PC-3 (cell line): ENCODE data around the gene ZNF765. TPM values are rescaled to one million over a fixed set of nuclear protein-coding genes. Genes with fewer than 3 reads are reported as not detected.
A peak's percentile ranks its signal among the peaks of the same experiment; 100 is the strongest.

ENCODE experiments used
- ATAC-seq: fragments of 200-7000 bp; cut with Tn5 transposase; 2 replicates; pipeline ENCODE4 v1.9.1; 2020; ENCODE audit warnings: mild to moderate bottlenecking, moderate library complexity
- BruUV-seq: library from RNA; stranded (reverse); fragments of 400-500 nt; replicated peaks from 2 replicates; lab custom pipeline; 2021; lab: Mats Ljungman, UMichigan
- CTCF ChIA-PET: fragments of 300-600 bp; sonication (Branson Sonifier 250); formaldehyde crosslinking; loops from one replicate; lab custom pipeline; 2022; ENCODE audit warnings: antibody characterized with exemption; lab: Charles Lee
- POLR2A ChIA-PET: fragments of 300-600 bp; sonication (Branson Sonifier 250); formaldehyde crosslinking; loops from one replicate; lab custom pipeline; 2022; ENCODE audit warnings: antibody characterized with exemption; ENCODE audit not compliant: unreplicated experiment; lab: Charles Lee
- DNase-seq: peaks from one replicate; pipeline ENCODE4 v3.0.0-alpha.2; 2015
- H2AFZ ChIP-seq: fragments of 300-600 bp; sonication (generic); 2 replicates; pipeline ENCODE4 v1.6.0; 2016; ENCODE audit warnings: antibody characterized with exemption, low read length
- H3F3A ChIP-seq: fragments of 300-600 bp; sonication (generic); one replicate; pipeline ENCODE4 v1.6.0; 2017; ENCODE audit warnings: antibody characterized with exemption, low read length, control low read depth, mild to moderate bottlenecking; ENCODE audit not compliant: unreplicated experiment
- H3K27ac ChIP-seq: fragments of 300-600 bp; sonication (generic); 2 replicates; pipeline ENCODE4 v1.5.1; 2016; ENCODE audit warnings: mild to moderate bottlenecking, low read length
- H3K27me3 ChIP-seq: fragments of 300-600 bp; sonication (generic); 2 replicates; pipeline ENCODE4 v1.6.1; 2016; ENCODE audit warnings: low read length, mixed read lengths
- H3K36me3 ChIP-seq: fragments of 300-600 bp; sonication (generic); 2 replicates; pipeline ENCODE4 v1.6.1; 2016; ENCODE audit warnings: low read depth, mixed run types, low read length, mixed read lengths
- H3K4me1 ChIP-seq: fragments of 300-600 bp; sonication (generic); 2 replicates; pipeline ENCODE4 v1.5.1; 2016; ENCODE audit warnings: low read length; ENCODE audit not compliant: insufficient read depth
- H3K4me2 ChIP-seq: fragments of 300-600 bp; sonication (generic); 2 replicates; pipeline ENCODE4 v1.6.0; 2016; ENCODE audit warnings: low read length
- H3K4me3 ChIP-seq: fragments of 300-600 bp; sonication (generic); 2 replicates; pipeline ENCODE4 v1.5.1; 2016; ENCODE audit warnings: mild to moderate bottlenecking, low read length, mixed read lengths
- H3K79me2 ChIP-seq: fragments of 300-600 bp; sonication (generic); 2 replicates; pipeline ENCODE4 v1.6.1; 2017; ENCODE audit warnings: low read length, mixed read lengths
- H3K9ac ChIP-seq: fragments of 300-600 bp; sonication (generic); 2 replicates; pipeline ENCODE4 v1.6.0; 2016; ENCODE audit warnings: mild to moderate bottlenecking, low read length
- H3K9me2 ChIP-seq: fragments of 300-600 bp; sonication (generic); replicated peaks from 2 replicates; pipeline ENCODE4 v1.6.1; 2016; ENCODE audit warnings: mixed run types, low read length, mixed read lengths
- H3K9me3 ChIP-seq: fragments of 300-600 bp; sonication (generic); 2 replicates; pipeline ENCODE4 v1.6.1; 2016; ENCODE audit warnings: low read length, mixed read lengths
- H4K20me1 ChIP-seq: fragments of 300-600 bp; sonication (generic); 2 replicates; pipeline ENCODE4 v1.6.1; 2016; ENCODE audit warnings: low read length, mixed read lengths
- EZH2 ChIP-seq: fragments of 300-600 bp; sonication (generic); IDR thresholded peaks from one replicate; pipeline ENCODE4 v1.6.1; 2017; ENCODE audit warnings: antibody characterized with exemption, mild to moderate bottlenecking, low read length; ENCODE audit not compliant: unreplicated experiment
- EZH2phosphoT487 ChIP-seq: fragments of 300-600 bp; sonication (generic); IDR thresholded peaks from 2 replicates; pipeline ENCODE4 v1.6.1; 2018; ENCODE audit warnings: mild to moderate bottlenecking, antibody characterized with exemption, low read length, borderline replicate concordance
- intact Hi-C: fragments of 100-400 bp; cut with micrococcal nuclease; formaldehyde crosslinking; loops from 2 replicates; pipeline ENCODE4 v1.9.0; 2023
- total RNA-seq: library from RNA; depleted of rRNA; stranded (reverse); fragments of >200 nt; gene quantifications from 2 replicates; pipeline ENCODE4 v1.2.3, GENCODE V29; 2014
- TF ChIP-seq, protein P1 (sequence below): fragments of 300-600 bp; sonication (generic); conservative IDR thresholded peaks from 2 replicates; pipeline ENCODE4 v1.5.1; 2017; ENCODE audit warnings: antibody characterized with exemption, low read depth, mild to moderate bottlenecking, low read length

ZNF765 gene
- total RNA-seq, 1 experiment from 2014 or later, result 11.4 TPM

DNA sequence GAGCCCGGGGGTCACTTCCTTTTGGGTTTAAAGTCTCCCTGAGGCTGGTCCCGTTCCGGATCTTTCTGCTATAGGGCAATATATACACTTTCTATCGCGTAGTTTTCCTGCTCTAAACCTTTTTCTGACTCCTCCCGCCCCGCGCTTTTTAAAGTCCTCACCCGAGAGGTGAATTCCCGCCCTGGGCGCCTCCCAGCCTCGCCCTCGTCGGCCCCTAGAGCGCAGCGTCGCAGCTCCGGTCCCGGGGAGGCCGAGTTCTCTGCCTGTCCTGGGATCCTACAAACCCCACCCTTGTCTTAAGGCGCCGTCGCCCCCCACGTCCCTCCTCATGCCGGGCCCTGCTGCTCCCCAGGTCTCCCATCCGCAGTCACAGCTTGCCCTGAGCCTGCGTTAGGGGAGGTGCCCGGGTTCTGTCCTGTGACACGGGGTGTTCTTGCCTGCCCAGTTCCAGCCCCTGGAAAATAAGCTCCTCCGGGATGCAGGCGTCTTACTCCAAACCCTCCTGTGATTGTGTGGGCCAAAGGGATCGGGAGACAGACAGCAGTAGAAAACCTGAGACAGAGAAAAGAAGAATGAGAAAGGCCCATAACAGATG, 29.0 kb upstream of the ZNF765 start:
- Histone ChIP-seq H3F3A (no peaks in the 10 kb centered on the region), H3K27me3 (no peaks in the 10 kb centered on the region), H3K9ac (peak overlapping the region; percentile 84), H2AFZ (peak overlapping the region; percentile 94), H3K9me3 (0 out of 2 replicates have a peak, but pooled peaks cover 6% of the 10 kb centered on the region), H3K79me2 (peaks cover 7% of the 10 kb centered on the region; the same call in 1 of the 2 replicates), H3K4me1 (no peaks in the 10 kb centered on the region), H3K36me3 (peaks cover 10% of the 10 kb centered on the region), H3K9me2 (no peaks in the 10 kb centered on the region), H4K20me1 (no peaks in the 10 kb centered on the region), H3K27ac (peak overlapping the region; percentile 58), H3K4me2 (peak overlapping the region; percentile 88), H3K4me3 (peak overlapping the region; percentile 78)
- ATAC-seq, result peak; percentile 58
- ChIA-PET CTCF (interaction anchor here (1.2 kb wide), 1 partner anchor 29 kb away, joined by 3 read pairs; the partner anchor contains the start of gene ZNF765), POLR2A (no interaction called here)
- TF ChIP-seq EZH2 (no peak), EZH2phosphoT487 (no peak)
- TF ChIP-seq, protein P1, sequence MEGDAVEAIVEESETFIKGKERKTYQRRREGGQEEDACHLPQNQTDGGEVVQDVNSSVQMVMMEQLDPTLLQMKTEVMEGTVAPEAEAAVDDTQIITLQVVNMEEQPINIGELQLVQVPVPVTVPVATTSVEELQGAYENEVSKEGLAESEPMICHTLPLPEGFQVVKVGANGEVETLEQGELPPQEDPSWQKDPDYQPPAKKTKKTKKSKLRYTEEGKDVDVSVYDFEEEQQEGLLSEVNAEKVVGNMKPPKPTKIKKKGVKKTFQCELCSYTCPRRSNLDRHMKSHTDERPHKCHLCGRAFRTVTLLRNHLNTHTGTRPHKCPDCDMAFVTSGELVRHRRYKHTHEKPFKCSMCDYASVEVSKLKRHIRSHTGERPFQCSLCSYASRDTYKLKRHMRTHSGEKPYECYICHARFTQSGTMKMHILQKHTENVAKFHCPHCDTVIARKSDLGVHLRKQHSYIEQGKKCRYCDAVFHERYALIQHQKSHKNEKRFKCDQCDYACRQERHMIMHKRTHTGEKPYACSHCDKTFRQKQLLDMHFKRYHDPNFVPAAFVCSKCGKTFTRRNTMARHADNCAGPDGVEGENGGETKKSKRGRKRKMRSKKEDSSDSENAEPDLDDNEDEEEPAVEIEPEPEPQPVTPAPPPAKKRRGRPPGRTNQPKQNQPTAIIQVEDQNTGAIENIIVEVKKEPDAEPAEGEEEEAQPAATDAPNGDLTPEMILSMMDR, result no peak
- intact Hi-C loops, result loop anchor here (1.0 to 5.0 kb wide), 4 partner anchors 29 to 381 kb away; partner anchors contain the start of genes ZNF761 and ZNF765
- BruUV-seq, result TSS peak; percentile 81
- DNase-seq, result peak; percentile 50

DNA sequence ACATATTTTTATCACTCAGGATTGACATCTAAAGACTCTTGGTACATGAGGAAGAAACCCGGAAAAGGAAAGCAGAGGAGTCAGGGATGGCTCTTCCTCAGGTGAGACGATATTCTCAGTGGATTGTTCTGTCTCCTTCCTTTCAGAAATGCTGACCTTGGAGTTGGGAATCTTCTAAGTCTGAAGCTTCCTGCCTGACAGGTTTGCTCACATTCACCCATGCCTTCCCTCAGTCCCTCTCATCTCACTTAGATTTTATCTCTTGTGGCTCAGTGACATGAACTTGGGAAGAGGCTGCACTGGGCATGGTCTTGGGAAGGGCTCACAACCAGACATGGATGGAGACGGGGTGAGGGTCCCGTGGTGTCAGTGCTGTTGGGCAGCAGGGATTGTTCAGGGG, 22.8 kb upstream of the ZNF765 start:
- no peak overlapping the region for H3K4me3 ChIP-seq
- no peak overlapping the region for H2AFZ ChIP-seq
- no peak overlapping the region for H3K9ac ChIP-seq
- no peaks in the 10 kb centered on the region for H3K9me2 ChIP-seq
- peaks cover 62% of the 10 kb centered on the region for H3K36me3 ChIP-seq
- H3K27me3 ChIP-seq, result no peaks in the 10 kb centered on the region
- peaks cover 2% of the 10 kb centered on the region; the same call in 1 of the 2 replicates for H3K79me2 ChIP-seq
- H3F3A ChIP-seq, result no peaks in the 10 kb centered on the region
- ChIA-PET CTCF (no interaction called here), POLR2A (no interaction called here)
- no peak overlapping the region for H3K27ac ChIP-seq
- intact Hi-C loops, result no loop called here
- H3K9me3 ChIP-seq, result peaks cover 12% of the 10 kb centered on the region
- ATAC-seq, result no peak
- BruUV-seq, result no TSS peak
- no peak overlapping the region for H3K4me2 ChIP-seq
- H4K20me1 ChIP-seq, result no peaks in the 10 kb centered on the region
- TF ChIP-seq EZH2phosphoT487, result no peak
- TF ChIP-seq EZH2, result no peak
- TF ChIP-seq, protein P1, result no peak
- no peaks in the 10 kb centered on the region for H3K4me1 ChIP-seq
- DNase-seq, result no peak

DNA sequence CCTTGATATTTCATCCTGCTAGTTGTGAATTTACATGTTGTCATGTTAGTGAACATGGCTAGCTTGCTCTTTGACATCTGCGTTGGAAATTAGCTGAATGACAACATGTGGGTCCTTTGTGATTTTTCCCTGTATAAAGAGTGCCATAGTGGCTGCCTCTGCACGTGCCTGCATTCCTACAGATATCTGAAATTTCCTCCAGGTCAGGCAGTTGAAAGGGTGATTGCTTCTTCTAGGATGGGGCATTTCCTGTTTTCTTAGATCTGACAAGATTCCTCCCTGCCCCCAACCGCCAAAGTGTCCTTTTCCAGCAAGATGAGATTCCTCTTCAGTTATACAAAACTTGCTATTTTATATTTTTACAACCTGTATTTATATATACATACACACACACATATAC, 20.7 kb upstream of the ZNF765 start:
- Histone ChIP-seq H2AFZ (no peak overlapping the region), H3K4me2 (no peak overlapping the region), H3K9me3 (peaks cover 20% of the 10 kb centered on the region), H3K27me3 (no peaks in the 10 kb centered on the region), H3K9me2 (no peaks in the 10 kb centered on the region), H3K9ac (no peak overlapping the region), H3K27ac (no peak overlapping the region), H3K4me3 (no peak overlapping the region), H3F3A (no peaks in the 10 kb centered on the region), H4K20me1 (no peaks in the 10 kb centered on the region), H3K79me2 (no peaks in the 10 kb centered on the region), H3K4me1 (no peaks in the 10 kb centered on the region), H3K36me3 (peaks cover 76% of the 10 kb centered on the region)
- intact Hi-C loops, result no loop called here
- ATAC-seq, result no peak
- CTCF ChIA-PET, result no interaction called here
- BruUV-seq, result no TSS peak
- POLR2A ChIA-PET, result interaction anchor here (0.6 kb wide), 1 partner anchor 41 kb away, joined by 3 read pairs; no protein-coding TSS in a partner anchor
- no peak for DNase-seq
- TF ChIP-seq EZH2phosphoT487, result no peak
- TF ChIP-seq, protein P1, result no peak
- TF ChIP-seq EZH2, result no peak
